GM12891 (cell line): ENCODE measurements around the gene SGSM1.

Experiments used
- POLR2A ChIP-seq: IDR thresholded peaks from 2 replicates; pipeline ENCODE4 v1.6.1; 2011; ENCODE audit warnings: low read depth, low read length, control low read depth
- POU2F2 ChIP-seq: IDR thresholded peaks from 2 replicates; pipeline ENCODE4 v1.6.1; 2011; ENCODE audit warnings: low read depth, mild to moderate bottlenecking, control low read depth, low read length, moderate library complexity
- SPI1 ChIP-seq: IDR thresholded peaks from 2 replicates; pipeline ENCODE4 v1.6.1; 2011; ENCODE audit warnings: low read depth, low read length, control low read depth

GRCh38 chr22:24810043-24810749 lies 4.2 kb downstream of the SGSM1 start:
- TF ChIP-seq POU2F2 (no peak), POLR2A (no peak), SPI1 (no peak)
